ENCODE data around the gene NFATC3.

NFATC3 gene

GRCh38 chr16:68274441-68274840, 189.3 kb downstream of the NFATC3 start:
- DNase-seq (ENCODE audit: low read depth), result no peak

DNA sequence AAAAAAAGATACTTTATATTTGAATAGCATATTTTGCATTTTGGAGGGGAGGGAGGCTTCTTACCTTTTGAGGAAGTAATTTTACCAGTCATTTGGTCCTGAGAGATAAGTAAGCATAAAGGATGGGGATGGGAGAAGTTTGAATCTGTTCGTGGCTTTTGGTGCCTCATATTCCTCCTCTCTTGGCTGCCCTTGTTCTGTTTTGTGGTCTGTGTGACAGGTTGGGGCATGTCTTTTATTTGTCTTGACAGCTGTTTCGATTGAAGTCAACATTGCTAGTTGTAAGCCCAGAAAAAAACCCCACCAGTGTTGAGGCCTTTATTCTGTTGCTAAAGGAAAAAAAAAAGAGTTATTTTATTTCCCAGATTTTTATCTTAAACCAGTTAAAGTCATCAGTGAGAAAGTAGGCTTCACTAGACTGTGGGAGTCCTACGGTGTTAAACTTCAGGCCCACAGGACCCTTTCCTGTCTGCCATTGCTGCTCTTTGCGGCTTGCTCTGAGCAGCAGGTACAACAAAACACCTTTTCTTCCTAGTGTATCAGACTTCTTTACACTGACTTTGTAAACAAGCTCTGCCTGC, 190.5 kb downstream of the NFATC3 start:
- DNase-seq (ENCODE audit: low read depth), result no peak

GRCh38 chr16:68276223-68276622, 191.1 kb downstream of the NFATC3 start:
- DNase-seq (ENCODE audit: low read depth), result no peak

Data from CMK (cell line).